Sciatic nerve (tissue), 2 donors: Measurements from ENCODE around the gene ZNF701. TPM values are rescaled to one million over a fixed set of nuclear protein-coding genes. Genes with fewer than 3 reads are reported as not detected.
A peak's percentile ranks its signal among the peaks of the same experiment; 100 is the strongest.
"Not testable (repeated sequence)": the region's sequence is repeated elsewhere in the genome, so short reads cannot be mapped to it uniquely, and the experiment has no call there.

Source experiments
- ATAC-seq: fragments of 200-7000 bp; cut with Tn5 transposase; one replicate; pipeline ENCODE4 v1.9.1; 2020; ENCODE audit warnings: mild to moderate bottlenecking, moderate library complexity
- DNase-seq: peaks from one replicate; pipeline ENCODE4 v3.0.0-alpha.2; 2020; ENCODE audit warnings: low spot score
- intact Hi-C: fragments of 100-400 bp; cut with DNase I; formaldehyde crosslinking; loops from one replicate; pipeline ENCODE4 v1.14.2; 2022
- total RNA-seq: library from RNA; stranded (reverse); fragmentation: NEBNext Ultra II Directional; extraction: Animal tissue kit (Norgen Biotek cat#: 25700); gene quantifications from one replicate; pipeline ENCODE4 v1.2.1, GENCODE V29; 2021
- donor health status: DM: no; HTN: no; CAD: no.
- donor health status: DM: no; HTN: no; CAD: no.

Gene ZNF701
- total RNA-seq, 1 donor from 2014 or later, result 22.4 TPM

- intact Hi-C loops, DNase-seq, ATAC-seq: not testable (repeated sequence)
These were observed 11.2 kb upstream of the ZNF701 start for GRCh38 chr19:52558732-52559445.

- intact Hi-C loops, ATAC-seq, DNase-seq: not testable (repeated sequence)
These were observed 8.5 kb upstream of the ZNF701 start for GRCh38 chr19:52561611-52562010.

DNA sequence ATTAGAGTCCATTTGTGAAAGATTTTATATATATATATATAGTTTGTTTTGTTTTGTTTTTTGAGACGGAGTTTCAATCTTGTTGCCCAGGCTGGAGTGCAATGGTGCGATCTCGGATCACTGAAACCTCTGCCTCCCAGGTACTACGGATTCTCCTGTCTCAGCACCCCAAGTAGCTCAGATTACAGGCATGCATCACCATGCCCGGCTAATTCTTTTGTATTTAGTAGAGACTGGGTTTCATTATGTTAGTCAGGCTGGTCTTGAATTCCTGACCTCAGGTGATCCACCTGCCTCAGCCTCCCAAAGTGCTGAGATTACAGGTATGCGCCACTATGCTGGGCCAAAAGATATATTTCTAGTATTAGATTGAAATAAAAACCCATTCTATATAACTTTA, 4.0 kb upstream of the ZNF701 start:
- ATAC-seq, result no peak
- no peak for DNase-seq
- intact Hi-C loops, result no loop called here

DNA sequence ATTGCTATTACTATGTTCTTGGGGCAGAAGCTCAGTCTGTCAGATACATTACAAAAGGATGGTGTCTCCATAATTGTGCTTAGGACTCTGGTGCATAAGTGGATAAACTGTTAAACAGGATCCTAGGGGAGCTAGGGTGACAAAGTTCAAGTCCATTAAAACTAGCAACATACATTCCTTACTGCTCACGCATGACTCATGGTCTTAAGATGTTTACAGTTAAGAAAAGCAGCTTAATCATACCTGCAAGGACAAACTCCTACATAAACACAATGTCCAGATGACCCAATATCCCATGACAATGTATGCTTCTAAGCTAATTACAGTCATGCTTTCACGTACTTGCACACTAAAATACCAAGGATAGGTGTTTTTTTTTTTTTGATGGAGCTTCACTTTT, 3.5 kb upstream of the ZNF701 start:
- intact Hi-C loops, result no loop called here
- DNase-seq (no peak), ATAC-seq (no peak)

DNA sequence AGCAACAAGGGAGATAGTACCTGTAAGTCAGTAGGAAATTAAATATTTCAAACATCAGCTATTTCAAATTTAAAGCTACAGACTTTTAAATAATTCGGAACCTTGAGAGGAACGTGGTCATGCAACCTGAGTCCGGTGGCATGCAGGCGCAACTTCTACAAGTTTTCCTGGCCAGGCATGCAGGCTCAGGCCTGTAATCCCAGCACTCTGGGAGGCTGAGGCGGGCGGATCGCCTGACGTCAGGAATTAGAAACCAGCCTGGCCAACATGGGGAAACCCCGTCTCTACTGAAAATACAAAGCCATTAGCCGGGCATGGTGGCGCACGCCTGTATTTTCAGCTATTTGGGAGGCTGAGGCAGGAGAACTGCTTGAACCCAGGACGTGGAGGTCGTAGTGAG, 2.2 kb upstream of the ZNF701 start:
- DNase-seq (no peak), ATAC-seq (no peak)
- intact Hi-C loops, result no loop called here

- intact Hi-C loops, result not testable (repeated sequence)
- peak; percentile 66 for DNase-seq
These were observed 468 bp upstream of the ZNF701 start for GRCh38 chr19:52569638-52569999.

GRCh38 chr19:52584736-52585440, 14.8 kb downstream of the ZNF701 start:
- no peak for DNase-seq
- intact Hi-C loops, result no loop called here
- ATAC-seq, result peak; percentile 95

More at GRCh38 chr19:52569638-52569999, 468 bp upstream of the ZNF701 start:
- peak; percentile 58 for ATAC-seq

DNA sequence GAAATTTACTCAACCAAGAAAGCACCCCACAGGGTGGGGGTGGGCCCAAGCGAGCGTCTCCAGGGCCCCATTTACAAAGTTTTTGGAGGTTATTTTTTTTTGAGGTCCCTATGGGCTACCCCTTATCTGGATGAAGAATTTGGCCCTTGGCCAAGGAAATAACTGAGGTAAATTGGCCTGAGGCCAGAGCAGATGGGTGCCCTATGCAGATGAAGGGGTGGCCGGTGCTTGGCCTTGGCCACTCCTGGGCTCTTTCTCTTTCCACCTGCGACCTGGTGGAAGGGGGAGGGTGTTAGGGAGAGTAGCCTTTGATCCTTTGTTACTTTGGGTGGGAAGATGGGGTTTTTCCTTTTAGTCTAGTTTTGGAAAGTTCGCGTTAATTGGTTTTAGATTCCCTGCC, 15.5 kb downstream of the ZNF701 start:
- ATAC-seq, result peak; percentile 31
- no peak for DNase-seq
- intact Hi-C loops, result no loop called here

GRCh38 chr19:52590728-52591127, 20.6 kb downstream of the ZNF701 start:
- DNase-seq (no peak), ATAC-seq (no peak)
- intact Hi-C loops, result no loop called here

- intact Hi-C loops, result no loop called here
- no peak for ATAC-seq
These were observed 22.2 kb downstream of the ZNF701 start for GRCh38 chr19:52592301-52592700.

GRCh38 chr19:52593441-52593840, 23.4 kb downstream of the ZNF701 start:
- ATAC-seq, intact Hi-C loops, DNase-seq: not testable (repeated sequence)

More at GRCh38 chr19:52592301-52592700, 22.2 kb downstream of the ZNF701 start:
- DNase-seq, result no peak

DNA sequence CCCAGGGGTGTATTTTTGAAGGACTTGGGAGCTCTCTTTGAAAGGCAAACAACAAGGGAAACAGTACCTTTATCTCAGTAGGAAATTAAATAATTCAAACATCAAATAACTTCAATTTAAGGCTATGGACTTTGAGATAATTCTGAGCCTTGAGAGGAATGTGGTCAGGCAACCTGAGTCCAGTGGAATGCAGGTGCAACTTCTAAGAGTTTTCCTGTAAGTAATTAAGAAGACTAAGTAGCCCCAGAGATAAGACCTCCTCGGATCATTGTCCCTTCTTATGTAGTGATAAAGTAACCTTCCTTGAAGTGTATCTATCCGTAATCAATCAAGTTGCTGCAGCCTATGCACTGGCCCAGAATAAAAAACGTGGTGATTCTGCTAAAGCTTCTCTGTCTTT, 29.2 kb downstream of the ZNF701 start:
- intact Hi-C loops, result no loop called here
- DNase-seq, result no peak
- ATAC-seq, result no peak

GRCh38 chr19:52600639-52601024, 30.5 kb downstream of the ZNF701 start:
- ATAC-seq (peak; percentile 15), DNase-seq (no peak)
- intact Hi-C loops, result loop anchor here (10.0 kb wide), 1 partner anchor 84 kb away; no protein-coding TSS in a partner anchor

GRCh38 chr19:52601025-52601973, 31.2 kb downstream of the ZNF701 start:
- ATAC-seq (peak; percentile 98), DNase-seq (peak; percentile 97)
- intact Hi-C loops, result loop anchor here (10.0 kb wide), 1 partner anchor 84 kb away; no protein-coding TSS in a partner anchor

DNA sequence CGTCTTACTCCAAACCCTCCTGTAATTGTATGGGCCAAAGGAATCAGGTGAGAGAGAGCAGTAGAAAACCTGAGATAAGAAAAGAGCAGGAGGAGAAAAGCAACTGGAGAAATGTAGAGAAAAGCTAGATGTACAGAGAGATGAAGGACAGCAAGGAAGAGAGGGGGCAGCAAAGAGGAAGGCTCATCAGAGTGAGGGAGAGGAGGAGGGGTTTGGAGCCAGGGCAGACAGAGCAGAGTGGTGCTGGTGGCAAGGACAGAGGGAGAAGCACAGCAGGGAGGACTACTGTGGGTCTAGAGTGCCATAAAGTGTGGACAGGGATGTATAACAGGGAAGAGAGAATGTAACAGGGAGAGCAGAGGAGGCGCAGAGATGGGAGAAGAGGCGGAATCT, 31.9 kb downstream of the ZNF701 start:
- peak; percentile 38 for ATAC-seq
- intact Hi-C loops, result loop anchor here (10.0 kb wide), 1 partner anchor 83 kb away; no protein-coding TSS in a partner anchor

DNA sequence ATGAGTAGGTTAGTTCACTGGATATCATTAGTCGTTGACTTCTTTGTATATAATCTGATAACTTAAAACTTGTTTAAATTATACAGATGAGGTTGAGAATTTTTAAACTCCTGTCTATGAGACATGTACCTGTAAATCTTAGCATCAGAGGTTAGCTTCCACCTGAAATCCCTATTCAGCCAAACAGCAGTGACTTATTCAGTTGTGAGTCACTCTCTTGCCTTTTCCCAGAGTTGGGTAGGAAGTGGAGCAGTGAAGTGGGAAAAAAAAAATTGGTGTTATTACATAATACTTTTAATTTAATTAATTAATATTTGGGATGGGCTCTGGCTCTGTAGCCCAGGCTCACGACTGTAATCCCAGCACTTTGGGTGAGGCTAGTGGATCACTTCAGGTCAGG, 32.9 kb downstream of the ZNF701 start:
- intact Hi-C loops, result loop anchor here (10.0 kb wide), 1 partner anchor 82 kb away; no protein-coding TSS in a partner anchor
- DNase-seq (no peak), ATAC-seq (no peak)

More for the DNA sequence above, 31.9 kb downstream of the ZNF701 start:
- DNase-seq, result not testable (repeated sequence)

GRCh38 chr19:52603558-52604207, 33.6 kb downstream of the ZNF701 start:
- DNase-seq (no peak), ATAC-seq (no peak)
- intact Hi-C loops, result loop anchor here (10.0 kb wide), 1 partner anchor 81 kb away; no protein-coding TSS in a partner anchor

DNA sequence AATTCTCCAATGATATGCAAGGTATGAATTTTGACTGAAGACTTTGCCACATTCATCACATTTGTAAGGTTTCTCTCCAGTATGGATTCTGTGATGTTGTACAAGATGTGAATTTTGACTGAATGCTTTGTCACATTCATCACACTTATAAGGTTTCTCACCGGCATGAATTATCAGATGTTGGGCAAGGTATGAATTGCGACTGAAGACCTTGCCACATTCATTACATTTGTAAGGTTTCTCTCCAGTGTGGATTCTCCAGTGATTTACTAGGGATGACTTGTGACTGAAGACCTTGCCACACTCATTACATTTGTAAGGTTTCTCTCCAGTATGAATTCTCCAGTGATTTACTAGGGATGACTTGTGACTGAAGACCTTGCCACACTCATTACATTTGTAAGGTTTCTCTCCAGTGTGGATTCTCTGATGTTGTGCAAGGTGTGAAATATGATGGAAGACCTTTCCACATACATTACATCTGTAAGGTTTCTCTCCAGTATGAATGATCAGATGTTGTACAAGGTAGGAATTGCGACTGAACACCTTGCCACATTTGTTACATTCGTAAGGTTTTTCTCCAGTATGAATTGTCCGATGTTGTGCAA, 43.3 kb downstream of the ZNF701 start:
- intact Hi-C loops, result no loop called here
- no peak for ATAC-seq
- no peak for DNase-seq
